HG03520 (cell line): ENCODE data around the gene UPK3A.

Experiments
- ATAC-seq: cut with Tn5 transposase; IDR thresholded peaks from one replicate; pipeline ENCODE4 v1.9.1; 2021; ENCODE audit warnings: mild to moderate bottlenecking, moderate library complexity; ENCODE audit not compliant: unreplicated experiment

The UPK3A gene

DNA sequence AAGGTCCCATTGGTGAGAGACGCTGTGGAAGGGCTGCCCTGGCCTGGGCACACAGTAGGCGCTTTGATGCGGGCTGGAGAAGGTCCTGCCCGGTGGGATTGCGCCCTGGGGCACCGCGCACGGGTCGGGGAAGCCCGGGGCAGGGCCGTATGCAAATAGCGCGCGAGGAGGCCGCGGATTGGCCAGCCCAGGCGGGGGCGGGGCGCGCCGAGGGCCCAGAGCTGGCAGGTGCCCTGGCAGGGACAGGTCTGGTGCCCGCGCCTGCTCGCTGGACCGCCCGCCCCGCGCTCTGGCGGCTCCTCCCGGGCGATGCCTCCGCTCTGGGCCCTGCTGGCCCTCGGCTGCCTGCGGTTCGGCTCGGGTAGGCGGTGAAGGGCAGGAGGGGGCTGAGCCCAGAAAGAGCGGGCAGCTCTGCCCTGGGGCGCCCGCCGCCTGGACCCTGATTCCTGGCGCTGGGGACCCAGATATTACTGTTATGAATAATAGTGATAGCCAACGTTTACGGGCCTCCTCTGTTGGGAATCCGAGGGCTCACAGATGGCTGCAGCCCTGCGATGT lies at the start of gene UPK3A:
UPK3A (plus strand) TSS at position 245 of the 558 bp plus-strand sequence; CDS start at position 310, 65 bp downstream.
- no peak for ATAC-seq

DNA sequence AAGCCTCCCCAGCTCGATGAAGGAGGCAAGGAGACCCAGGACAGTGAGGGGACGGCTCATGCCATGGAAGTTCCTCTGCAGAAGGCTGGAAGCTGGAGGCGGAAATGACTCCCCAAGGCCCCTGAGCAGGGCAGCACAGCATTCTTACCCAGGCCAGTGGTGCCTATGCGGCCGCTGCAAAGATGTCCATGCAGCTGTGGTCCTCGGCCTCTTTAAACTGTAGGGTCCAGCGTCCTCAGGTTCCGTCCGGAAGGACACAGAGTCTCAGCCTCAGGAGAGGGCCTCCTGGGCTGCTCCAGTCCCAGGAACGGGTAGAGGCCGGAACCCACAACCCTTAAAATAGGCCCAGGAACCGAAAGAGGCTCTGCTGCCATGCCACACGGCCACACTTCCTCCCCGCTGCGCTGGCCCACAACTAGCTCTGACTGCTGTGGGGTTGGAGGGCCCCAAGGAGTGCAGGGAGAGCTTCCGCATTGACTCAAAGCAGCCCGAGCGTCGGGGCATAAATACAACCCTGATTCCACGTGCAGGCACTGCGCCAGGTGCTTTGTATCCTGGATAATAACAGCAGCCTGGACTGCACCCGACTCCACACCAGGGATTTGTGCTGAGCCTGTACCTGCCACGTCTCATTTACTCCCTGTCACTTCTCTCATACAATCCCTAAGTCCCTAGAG lies 49.5 kb upstream of the UPK3A start:
- ATAC-seq, result peak; percentile 69

DNA sequence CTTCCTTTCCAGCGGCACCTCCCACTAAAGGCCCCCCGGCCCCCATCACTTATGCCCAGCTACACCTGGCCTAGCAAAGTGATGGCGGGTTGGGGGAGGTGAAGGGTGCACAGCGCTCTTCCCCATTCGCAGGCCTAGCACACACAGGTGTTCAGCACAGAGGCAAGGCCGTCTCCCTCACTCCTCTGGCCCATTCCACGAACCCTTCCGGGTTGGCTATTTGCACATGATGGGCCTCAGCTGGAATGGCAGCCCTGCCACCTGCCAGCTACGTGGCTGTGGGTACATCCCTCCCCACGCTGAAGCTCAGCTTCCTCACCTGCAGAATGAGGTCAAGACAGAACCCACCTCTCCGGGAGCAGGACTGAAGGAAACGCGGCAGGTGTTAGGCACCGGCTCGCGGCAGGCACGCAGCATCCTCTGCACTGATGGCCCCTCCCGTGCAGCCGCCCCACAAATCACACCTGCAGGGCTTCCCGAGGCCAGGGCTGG lies 48.9 kb upstream of the UPK3A start:
- ATAC-seq, result no peak

DNA sequence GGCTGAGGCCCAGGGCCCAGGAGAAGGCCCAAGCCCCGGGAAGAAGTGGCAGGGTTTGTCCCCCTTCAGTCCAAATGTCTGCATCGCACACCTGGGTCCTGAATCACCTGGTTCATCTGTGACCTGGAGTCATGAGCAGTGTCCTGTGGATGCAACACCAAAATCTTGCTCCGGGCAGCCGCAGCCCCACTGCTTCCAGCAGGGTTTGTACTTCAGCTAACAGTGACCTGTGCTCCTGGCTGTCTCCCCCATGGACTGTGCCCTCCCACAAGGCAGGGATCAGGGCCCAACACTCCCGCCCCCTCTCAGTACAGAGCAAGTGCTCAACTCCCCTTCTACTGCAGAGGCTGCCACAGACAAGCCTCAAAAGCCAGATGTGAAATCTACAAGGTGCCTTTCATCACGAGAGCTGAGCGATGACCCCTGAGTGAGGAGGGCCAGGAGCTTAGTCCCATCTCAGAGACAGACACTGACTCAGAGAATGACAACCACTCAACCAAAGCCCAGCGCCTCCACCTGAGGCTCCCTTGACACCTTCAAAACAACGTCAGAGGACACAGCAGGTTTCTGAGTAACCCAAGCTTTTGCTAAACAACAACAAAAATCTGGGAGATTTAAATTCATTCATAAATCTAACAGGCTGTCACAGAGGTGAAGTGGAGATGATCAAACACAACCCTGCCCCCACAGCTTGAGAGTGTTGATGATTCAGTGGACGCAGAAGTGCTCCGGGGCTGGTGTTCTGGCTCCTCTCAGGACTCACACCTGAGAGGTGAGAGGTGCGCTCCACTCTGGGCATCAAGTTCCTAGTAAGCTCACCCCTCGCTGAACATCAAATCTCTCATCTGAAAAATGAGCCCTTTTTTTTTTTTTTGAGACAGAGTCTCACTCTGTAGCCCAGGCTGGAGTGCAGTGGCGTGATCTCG lies 47.4 kb upstream of the UPK3A start:
- ATAC-seq, result no peak

DNA sequence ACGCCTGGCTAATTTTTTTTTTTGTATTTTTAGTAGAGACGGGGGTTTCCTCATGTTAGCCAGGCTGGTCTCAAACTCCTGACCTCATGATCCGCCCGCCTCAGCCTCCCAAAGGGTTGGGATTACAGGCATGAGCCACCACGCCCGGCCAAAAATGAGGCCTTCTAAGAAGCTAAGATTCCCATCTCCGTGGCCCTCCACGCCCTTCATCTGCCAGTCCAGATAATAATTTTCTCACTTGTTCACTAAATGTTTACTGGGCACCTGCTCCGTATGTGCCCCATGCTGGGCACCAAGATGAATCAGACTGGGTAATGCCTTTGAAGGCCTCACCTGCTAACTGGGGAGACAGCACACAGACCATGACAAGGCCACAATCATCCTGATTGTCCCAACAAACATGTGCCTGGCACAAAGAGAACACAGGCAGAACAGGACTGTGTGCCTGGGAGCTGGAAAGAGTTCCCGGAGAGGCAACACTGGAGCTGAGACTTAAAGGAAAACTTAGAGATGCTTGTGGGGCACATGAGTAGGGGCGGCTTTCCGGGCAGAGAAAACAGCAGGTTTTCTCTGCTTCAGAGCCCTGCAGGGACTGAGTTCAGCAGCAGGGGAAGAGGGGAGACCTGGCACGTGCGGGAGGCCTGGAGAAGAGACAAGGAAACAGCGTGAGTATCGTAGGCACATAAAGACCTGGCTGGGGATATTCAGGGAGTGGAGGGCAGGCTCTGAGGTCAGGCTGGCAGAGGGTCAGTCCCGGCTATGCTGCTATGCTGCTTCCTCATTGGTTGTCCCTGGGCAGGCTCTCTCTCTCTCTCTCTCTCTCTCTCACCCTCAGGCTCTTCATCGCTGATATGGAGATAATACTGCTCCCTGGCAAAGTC lies 46.4 kb upstream of the UPK3A start:
- no peak for ATAC-seq

DNA sequence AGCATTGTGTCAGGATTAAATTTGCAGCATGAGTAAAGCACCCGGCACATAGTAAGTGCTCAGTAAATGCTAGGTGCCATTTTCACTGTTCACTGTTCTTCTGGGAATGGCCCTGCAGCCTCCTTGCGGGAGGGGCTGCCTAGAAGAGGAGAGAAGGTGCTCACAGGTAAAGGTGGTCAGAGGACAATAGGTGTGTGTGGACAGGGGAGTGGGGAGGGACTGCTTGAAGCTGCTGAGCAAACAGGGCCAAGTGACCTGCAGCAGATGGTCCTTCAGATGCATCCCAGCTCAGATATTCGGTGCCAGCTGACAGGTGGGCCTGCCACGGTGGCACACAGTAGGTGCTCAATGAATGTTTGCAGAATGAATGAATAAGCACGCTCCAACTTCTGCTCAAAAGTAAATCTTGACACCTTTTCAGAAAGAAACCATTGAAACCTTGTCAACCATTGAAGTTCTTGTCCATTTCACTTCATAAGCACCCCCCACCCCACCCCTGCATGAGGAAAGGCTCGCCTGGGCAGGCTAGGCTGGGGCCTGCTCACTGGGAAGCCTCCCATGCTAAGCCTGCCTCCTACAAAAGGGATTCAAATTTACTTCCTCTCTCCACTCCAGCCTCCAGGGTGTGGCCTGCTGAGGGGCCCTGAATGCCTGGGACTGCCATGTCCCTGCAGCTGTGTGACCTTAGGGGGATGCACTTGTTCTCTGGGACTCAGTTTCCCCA lies 45.6 kb upstream of the UPK3A start:
- no peak for ATAC-seq

DNA sequence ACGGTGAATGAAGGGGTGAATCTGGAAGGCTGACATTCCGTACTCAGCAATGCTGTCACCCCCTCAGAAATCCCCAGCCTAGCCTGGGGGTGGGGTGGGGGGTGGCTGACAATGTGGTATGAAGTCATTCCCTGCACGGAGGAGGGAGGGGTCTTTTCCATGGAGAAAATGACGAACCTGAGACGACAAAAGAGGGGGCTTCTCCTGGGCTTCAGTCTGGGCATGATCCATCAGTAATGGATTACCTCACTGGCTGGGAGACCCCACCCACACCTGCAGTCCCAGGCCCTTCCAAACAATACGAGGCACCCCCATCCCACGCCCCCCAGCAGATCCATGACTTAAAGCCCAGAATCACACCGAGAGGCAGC lies 45.1 kb upstream of the UPK3A start:
- ATAC-seq, result no peak

DNA sequence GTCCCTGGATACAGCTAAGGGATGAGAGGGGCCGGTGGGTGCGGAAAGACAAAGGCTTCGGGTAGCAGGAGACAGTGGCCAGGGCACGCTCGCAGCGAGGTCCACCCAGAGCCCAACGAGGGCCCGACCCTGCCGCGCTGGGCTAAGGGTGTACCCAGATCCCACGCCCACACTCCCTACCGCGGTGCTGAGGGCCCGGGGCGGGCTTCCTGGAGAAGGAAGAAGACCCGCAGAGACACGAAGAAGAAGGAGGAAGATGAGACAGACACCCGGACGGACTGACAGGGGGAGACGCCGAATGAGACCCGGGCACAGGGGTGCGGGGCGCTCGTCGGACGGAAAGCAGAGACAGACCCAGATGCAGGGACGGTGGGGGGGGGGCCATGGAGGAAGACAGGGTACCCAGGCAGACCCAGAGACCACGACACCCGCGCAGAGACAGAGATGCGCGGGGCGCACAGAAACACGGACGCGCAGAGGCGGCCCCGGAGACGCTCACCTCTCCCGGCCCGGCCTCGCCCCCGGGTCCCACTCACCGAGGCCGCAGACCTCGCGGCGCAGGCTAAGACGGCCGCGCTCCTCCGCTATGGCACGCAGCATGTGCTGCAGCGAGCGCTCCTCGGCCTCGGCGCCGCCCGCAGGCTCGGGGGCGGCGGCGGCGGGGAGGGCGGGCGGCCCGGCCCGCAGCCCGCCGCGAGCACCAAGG lies 44.5 kb upstream of the UPK3A start:
- ATAC-seq, result peak; percentile 20

DNA sequence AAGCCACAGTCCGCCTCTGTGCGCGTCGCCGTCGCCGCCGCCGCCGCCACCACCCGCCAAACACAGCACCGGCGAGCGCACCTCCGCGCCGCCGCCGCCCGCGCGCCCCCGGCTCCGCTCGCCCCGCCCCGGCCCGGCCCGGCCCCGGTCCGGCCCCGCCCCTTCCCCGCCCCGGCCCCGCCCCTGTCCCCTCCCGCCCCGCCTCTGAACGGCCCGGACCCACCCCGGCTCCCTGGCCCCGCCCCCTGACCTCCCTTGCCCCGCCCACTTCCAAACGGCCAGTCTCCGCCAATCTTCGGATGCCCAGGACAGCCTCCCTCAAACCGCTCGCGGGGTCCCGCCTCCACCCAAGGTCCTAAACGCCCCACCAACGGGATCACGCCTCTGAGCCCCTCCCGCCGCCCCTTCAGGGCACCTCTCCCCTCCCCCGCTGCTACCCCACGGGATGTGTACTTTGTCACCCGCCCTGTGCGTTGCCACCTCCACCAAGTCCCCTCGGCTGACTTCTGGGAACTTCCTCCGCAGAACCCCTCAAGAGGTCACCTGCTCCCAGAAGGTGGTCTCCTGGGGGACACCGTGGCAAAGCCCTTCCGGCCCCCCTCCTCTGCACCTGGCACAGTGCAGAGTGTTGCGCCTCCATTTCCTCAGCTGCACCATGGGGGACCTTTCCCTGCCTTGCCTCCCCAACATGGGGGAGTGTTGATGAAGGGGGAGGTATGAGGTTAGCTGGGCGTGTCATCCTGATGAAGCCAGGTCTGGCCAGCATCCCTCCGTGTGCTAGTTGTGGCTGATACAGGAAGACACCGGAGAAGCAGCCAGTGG lies 43.7 kb upstream of the UPK3A start, which contains the start of gene KIAA0930:
KIAA0930 (minus strand) TSS at position 85 of the 822 bp plus-strand sequence. CDS start 191 bp downstream, outside the sequence.
- peak; percentile 37 for ATAC-seq

DNA sequence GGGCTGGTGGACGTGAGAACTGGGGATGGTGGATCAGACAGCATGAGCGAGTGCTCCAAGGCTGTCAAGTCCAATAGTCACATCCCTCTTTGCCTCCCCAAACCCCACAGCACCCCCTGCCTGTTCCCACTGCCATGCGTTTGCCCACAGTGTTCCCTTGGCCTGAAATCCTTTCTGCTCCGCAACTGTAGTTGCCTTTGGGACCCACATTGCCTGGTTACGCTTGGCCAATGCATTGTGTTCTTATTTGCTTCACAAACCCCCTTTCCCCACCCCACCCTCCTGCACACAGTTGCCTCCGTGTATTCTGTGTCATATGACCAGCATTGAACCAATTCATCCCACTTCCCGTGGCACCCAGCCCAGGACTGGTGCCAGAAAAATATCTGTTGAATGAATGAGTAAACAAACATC lies 42.0 kb upstream of the UPK3A start:
- no peak for ATAC-seq

DNA sequence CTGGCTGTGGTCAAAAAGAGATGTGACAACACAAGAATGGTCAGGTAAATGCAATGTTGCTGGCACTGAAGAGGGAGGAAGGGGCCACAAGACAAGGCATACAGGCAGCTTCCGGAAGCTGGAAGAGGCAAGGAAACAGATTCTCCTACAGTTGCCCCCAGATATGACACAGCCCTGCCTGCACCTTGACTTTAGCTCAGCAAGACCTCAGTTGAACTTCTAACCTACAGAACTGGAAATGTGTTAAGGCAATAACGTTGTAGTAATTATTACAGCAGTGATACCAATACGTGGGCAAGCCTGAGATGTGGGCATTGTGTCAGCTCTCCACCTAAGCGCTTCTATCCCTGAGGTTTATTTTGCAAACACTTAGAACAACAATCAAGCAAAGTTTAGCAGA lies 39.8 kb upstream of the UPK3A start:
- no peak for ATAC-seq

DNA sequence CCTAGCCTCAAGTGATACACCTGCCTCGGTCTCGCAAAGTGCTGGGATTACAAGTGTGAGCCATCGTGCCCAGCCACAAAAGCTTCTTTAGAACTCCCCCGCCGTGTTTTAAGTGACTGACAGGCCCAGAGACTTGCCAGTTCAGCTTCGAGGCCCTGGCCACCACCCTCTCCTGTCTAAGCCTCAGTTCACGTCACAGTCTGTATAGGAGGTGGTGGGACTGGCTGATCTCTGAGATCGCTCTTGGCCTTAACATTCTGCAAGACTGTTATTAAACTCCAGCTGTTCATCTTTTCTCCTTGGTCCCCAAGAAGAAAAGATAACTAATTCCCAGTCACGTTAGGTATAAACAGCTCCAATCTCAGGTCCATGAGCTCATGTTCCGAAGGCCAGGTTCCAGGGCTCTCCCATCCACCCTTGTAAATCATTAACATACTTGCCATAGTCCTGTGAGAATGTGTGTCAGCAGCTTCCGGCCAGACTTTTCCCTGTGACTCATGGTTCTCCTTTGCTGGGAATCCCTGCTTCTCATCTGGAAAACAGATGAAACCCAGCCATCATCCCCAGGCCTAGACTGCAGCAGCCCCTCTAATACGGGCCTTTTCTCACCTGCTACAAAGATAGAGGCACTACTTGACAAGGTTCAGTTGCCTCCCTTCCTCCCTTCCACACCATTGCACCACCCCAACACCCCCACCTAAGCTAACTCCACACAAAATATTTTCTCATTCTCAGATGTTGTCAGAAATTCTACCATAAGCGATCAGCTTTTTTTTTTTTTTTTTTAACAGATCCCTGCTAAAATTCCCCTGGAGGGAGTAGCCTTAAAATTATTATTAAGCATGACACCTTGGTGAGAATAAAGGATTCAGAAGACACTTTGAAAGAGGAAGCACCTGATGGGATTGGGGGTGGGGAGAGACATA lies 38.4 kb upstream of the UPK3A start:
- ATAC-seq, result no peak

DNA sequence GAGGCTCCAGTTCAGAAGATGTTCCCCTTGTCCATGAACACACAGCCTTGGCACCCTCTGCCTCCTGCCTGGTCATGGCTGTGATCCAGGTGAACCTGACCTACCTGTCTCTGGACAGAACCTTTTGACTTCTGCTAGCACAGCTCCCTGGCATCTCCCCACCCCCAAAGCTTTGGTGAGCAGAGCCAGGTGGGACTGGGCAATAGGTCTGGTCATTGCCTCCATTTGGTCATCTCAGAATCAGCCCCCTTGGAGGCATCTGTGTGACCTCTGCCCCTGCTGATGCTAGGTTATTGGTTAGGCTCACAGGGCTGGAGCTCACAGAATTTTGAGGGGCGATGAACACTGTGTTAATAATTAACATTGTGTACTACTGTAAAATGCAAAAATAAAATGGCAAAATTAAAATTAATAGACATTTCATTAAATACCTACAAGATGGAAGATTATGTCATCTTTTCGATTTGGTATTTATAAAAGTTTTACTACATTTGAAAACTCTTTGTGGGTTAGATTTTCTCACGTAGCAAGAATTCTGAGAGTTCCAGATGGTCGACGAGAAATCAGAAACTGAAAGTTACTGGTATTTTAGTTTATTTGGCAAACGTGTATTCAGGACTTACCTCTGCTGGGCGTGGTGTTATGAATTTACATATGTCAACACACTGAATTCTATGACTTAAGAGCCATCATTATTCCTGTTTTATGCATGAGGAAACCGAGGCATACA lies 35.8 kb upstream of the UPK3A start:
- ATAC-seq, result peak; percentile 53

DNA sequence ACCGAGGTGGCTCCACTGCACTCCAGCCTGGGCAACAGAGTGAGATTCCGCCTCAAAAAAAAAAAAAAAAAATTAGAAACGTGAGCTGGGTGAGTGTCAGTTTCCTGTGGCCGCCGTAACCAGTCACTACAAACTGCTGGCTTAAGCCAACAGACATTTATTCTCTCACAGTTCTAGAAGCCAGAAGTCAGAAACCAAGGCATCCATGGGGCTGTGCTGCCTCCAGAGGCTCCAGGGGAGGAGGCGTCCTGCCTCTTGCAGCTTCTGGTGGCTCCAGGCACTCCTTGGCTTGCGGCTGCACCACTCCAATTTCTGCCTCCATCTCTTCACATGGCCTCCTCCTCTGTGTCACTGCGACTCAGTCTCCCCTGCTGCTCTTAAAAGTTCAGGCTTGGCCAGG lies 32.9 kb upstream of the UPK3A start:
- ATAC-seq, result no peak

DNA sequence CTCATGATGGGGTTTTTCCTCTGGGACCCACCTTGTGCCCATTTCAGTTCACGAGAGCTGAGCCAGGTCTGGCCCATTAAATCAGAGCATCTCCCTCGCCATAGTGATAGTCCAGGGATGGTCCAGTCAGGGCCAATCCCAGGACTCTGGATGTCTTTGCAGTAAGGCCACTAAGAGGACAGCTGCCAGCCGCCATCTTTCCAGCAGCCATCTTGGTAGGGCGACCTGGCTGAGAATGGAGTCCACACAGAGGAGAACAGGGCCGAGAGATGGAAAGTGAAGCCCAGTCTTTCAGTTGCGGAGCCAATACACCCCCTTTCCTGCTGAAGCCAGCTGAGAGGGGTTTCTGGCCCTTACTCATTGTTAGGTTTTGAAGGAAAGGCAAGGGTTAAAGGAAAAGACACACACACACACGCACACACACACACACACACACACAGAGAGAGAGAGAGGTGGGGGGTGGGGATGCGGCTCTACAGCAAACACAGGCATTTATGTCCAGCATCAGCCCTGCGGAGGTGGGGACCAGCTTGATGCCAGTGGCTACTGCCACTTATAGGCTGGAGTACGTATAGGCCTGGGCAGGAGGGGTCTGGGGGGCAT lies 31.6 kb upstream of the UPK3A start:
- ATAC-seq, result no peak

DNA sequence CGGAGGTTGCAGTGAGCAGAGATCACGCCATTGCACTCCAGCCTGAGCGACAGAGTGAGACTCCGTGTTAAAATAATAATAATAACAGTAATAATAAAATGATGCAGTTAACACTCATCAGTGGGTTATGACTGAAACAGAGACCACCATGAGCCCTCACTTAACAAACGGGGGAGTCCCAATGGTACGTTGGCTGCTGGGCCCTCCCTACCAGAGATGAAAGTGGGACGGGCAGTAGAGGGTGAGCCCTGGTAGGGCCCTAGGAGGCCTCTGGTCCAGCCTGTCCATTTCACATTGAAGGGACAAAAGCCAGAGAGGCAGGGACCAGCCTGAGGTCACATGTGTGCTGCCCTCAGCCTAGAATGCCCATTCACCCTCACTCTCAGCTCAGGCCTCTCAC lies 30.4 kb upstream of the UPK3A start:
- ATAC-seq, result no peak
